8988T (cell line): ENCODE measurements around the gene LMO2.

Experiments used
- DNase-seq: peaks from one replicate; pipeline ENCODE4 v3.0.0; 2011

Gene LMO2

GRCh38 chr11:33912405-33913361 is 20.8 kb upstream of the LMO2 start:
- no peak for DNase-seq

GRCh38 chr11:33910958-33911339 is 19.1 kb upstream of the LMO2 start:
- no peak for DNase-seq

- DNase-seq, result no peak
These were observed 18.6 kb upstream of the LMO2 start for GRCh38 chr11:33910296-33910957.

- DNase-seq, result no peak
These were observed 17.7 kb upstream of the LMO2 start for GRCh38 chr11:33909552-33909951.

- DNase-seq, result no peak
These were observed 17.3 kb upstream of the LMO2 start for GRCh38 chr11:33909150-33909549.

- DNase-seq, result no peak
These were observed 15.5 kb upstream of the LMO2 start for GRCh38 chr11:33907421-33907820.

- DNase-seq, result no peak
These were observed 14.8 kb upstream of the LMO2 start for GRCh38 chr11:33906484-33907186.

- no peak for DNase-seq
These were observed 12.2 kb upstream of the LMO2 start for GRCh38 chr11:33904102-33904501.

- DNase-seq, result no peak
These were observed 8.4 kb upstream of the LMO2 start for GRCh38 chr11:33900159-33900840.

GRCh38 chr11:33899400-33900037 is 7.6 kb upstream of the LMO2 start:
- DNase-seq, result peak; percentile 62

GRCh38 chr11:33898957-33899356 is 7.1 kb upstream of the LMO2 start:
- DNase-seq, result no peak

- no peak for DNase-seq
These were observed 6.0 kb upstream of the LMO2 start for GRCh38 chr11:33897761-33898375.

GRCh38 chr11:33896911-33897310 is 5.0 kb upstream of the LMO2 start:
- no peak for DNase-seq

- DNase-seq, result no peak
These were observed 3.9 kb upstream of the LMO2 start for GRCh38 chr11:33895752-33896137.

- no peak for DNase-seq
These were observed 2.5 kb upstream of the LMO2 start for GRCh38 chr11:33894398-33894746.

- DNase-seq, result no peak
These were observed 2.0 kb upstream of the LMO2 start for GRCh38 chr11:33893711-33894397.

- DNase-seq, result no peak
These were observed 1.2 kb upstream of the LMO2 start for GRCh38 chr11:33892906-33893594.

GRCh38 chr11:33889821-33890378 is 2.0 kb downstream of the LMO2 start:
- DNase-seq, result no peak

- no peak for DNase-seq
These were observed 2.6 kb downstream of the LMO2 start for GRCh38 chr11:33889296-33889695.

- DNase-seq, result no peak
These were observed 4.0 kb downstream of the LMO2 start for GRCh38 chr11:33887886-33888285.
